ENCODE results near the gene FREM2. TPM values are rescaled to one million over a fixed set of nuclear protein-coding genes. Genes with fewer than 3 reads are reported as not detected.

The FREM2 gene
- total RNA-seq, 2 experiments from 2014 or later = not detected

GRCh38 chr13:38922170-38922569, 235.3 kb downstream of the FREM2 start:
- Histone ChIP-seq H3K9me3 (ENCODE audit: low read length) (no peaks in the 10 kb centered on the region), H3K4me2 (ENCODE audit: low read length) (no peak overlapping the region), H3K79me2 (ENCODE audit: insufficient read depth, low read depth, low read length) (no peaks in the 10 kb centered on the region), H4K20me1 (ENCODE audit: insufficient read depth, low read length) (no peaks in the 10 kb centered on the region), H3K36me3 (ENCODE audit: insufficient read depth, low read length) (no peaks in the 10 kb centered on the region), H3K9me2 (ENCODE audit: insufficient read depth, low read length) (no peaks in the 10 kb centered on the region), H2AFZ (ENCODE audit: low read length) (no peak overlapping the region), H3K4me3 (ENCODE audit: low read depth, low read length, poor library complexity, severe bottlenecking) (no peak overlapping the region), H3K27ac (ENCODE audit: low read depth, low read length, poor library complexity, severe bottlenecking) (no peak overlapping the region), H3K4me1 (ENCODE audit: insufficient read depth, low read length, poor library complexity, severe bottlenecking) (no peaks in the 10 kb centered on the region)
- CTCF ChIA-PET (ENCODE audit: unreplicated experiment) = no interaction called here
- no peak for TF ChIP-seq CTCF (conservative IDR thresholded peaks at IDR 0.05; ENCODE audit: low read length)
- no peak for TF ChIP-seq EZH2phosphoT487 (IDR thresholded peaks at IDR 0.05; ENCODE audit: borderline replicate concordance, low read depth, low read length)
- no TSS peak for BruUV-seq (replicated peaks)
- intact Hi-C loops (cut with micrococcal nuclease; ENCODE audit: unreplicated experiment) = no loop called here
- DNase-seq (ENCODE audit: low spot score) = no peak
- POLR2A ChIA-PET = interaction anchor here (1.1 kb wide), 1 partner anchor 117 kb away, joined by 3 read pairs; no protein-coding TSS in a partner anchor

GRCh38 chr13:38933786-38934185, 246.9 kb downstream of the FREM2 start:
- Histone ChIP-seq H3K4me2 (ENCODE audit: low read length) (no peak overlapping the region), H3K9me2 (ENCODE audit: insufficient read depth, low read length) (no peaks in the 10 kb centered on the region), H3K79me2 (ENCODE audit: insufficient read depth, low read depth, low read length) (no peaks in the 10 kb centered on the region), H3K27ac (ENCODE audit: low read depth, low read length, poor library complexity, severe bottlenecking) (no peak overlapping the region), H3K4me1 (ENCODE audit: insufficient read depth, low read length, poor library complexity, severe bottlenecking) (no peaks in the 10 kb centered on the region), H3K4me3 (ENCODE audit: low read depth, low read length, poor library complexity, severe bottlenecking) (no peak overlapping the region), H4K20me1 (ENCODE audit: insufficient read depth, low read length) (no peaks in the 10 kb centered on the region), H2AFZ (ENCODE audit: low read length) (no peak overlapping the region), H3K36me3 (ENCODE audit: insufficient read depth, low read length) (no peaks in the 10 kb centered on the region), H3K9me3 (ENCODE audit: low read length) (no peaks in the 10 kb centered on the region)
- no peak for DNase-seq (ENCODE audit: low spot score)
- intact Hi-C loops (cut with micrococcal nuclease; ENCODE audit: unreplicated experiment) = no loop called here
- BruUV-seq (replicated peaks) = no TSS peak
- no peak for TF ChIP-seq CTCF (conservative IDR thresholded peaks at IDR 0.05; ENCODE audit: low read length)
- TF ChIP-seq EZH2phosphoT487 (IDR thresholded peaks at IDR 0.05; ENCODE audit: borderline replicate concordance, low read depth, low read length) = no peak
- POLR2A ChIA-PET = interaction anchor here (0.7 kb wide), 1 partner anchor 9 kb away, joined by 3 read pairs; no protein-coding TSS in a partner anchor
- CTCF ChIA-PET (ENCODE audit: unreplicated experiment) = no interaction called here

Small RNAs within 50 kb of the gene (small RNA-seq; reads per million reads assigned to genes)
- gene PLA2G12AP2 (not detected), gene RNU6-56P (not detected)

Data from OCI-LY7 (cell line).